HPDE6-E6E7 (cell line): ENCODE measurements around the gene ACACB.
A peak's percentile ranks its signal among the peaks of the same experiment; 100 is the strongest.

ENCODE experiments used
- DNase-seq: peaks from one replicate; pipeline ENCODE4 v3.0.0; 2011; ENCODE audit warnings: missing footprints; ENCODE audit errors: extremely low spot score

The ACACB gene

DNA sequence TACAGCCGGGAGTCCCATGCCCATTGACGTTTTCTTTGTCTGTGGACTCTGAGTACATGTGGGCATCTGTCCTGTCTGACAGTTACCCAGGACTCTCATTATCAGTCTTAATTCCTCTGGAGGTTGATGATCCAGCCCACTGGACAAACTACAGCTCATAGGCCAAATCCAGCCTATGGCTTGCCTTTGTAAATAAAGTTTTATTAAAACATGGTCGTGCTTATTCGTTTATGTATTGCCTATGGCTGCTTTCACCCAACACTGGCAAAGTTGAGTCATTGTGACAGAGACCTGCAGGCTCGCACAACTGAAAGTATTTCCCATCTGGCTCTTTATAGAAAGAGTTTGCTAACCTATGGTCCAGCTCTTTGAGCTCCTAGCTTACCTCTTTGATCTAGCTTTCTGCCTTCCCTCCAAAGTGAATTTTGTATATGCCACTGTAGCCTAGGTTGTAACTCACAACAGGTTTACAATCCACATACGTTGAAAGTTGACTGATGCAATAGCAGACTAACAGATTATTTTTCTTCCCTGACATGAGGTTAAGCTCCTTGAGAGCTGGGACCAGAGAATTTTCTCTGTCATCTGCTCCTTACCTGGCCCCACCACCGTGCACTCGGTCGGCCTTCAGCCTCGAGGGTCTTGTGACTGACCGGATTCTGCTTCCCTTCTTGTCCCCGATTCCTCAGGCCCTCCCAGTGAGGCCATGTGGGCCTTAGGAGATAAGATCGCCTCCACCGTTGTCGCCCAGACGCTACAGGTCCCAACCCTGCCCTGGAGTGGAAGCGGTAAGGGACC lies 57.3 kb downstream of the ACACB start:
- no peak for DNase-seq

DNA sequence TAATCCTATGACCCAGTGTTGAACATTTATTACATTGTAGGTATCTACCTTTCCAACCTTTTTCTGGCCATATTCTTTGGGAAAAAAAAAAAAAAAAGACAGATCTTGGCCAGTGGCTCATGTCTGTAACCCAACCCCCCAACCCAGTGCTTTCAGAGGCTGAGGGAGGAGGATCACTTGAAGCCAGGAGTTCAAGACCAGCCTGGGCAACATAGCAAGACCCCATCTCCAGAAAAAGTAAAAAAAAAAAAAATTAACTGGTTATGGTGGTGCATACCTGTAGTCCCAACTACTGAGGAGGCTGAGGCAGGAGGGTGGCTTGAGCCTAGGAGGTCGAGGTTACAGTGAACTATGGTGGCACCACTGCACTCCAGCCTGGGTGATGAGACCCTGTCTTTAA lies 58.1 kb downstream of the ACACB start:
- DNase-seq: no peak

DNA sequence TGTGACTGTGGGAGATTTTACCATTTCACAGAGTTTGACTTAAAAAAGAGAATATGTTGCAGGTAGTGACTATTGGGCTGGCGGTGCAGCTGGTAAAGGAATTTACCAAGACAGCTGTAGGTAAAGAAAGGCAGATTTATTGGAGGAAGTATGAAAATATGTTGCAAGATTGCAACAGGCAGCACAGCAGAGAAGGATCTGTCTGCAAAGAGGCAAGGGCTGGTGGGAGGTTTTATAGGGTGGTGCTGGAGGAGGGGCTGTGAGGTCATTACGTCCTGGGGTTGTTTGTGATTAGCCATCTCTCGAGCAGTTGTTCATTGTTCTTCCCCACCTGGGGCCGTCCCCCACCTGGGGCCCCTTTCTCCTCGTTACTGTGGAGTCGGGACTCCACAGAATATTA lies 62.1 kb downstream of the ACACB start:
- DNase-seq: no peak

DNA sequence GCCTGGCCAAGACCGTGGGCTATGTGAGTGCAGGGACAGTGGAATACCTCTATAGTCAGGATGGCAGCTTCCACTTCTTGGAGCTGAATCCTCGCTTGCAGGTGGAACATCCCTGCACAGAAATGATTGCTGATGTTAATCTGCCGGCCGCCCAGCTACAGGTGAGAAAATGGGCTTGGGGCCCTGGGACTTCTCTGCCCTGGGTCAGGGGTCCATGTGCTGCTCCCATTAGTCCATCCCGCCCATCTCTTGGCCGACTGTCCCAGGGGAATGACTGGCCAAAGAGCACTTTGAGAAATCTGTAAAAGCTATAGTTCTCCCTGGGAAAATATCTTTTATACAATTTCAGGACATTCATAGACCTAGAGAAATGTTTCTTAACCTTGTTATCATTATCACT lies 63.5 kb downstream of the ACACB start:
- DNase-seq: no peak

DNA sequence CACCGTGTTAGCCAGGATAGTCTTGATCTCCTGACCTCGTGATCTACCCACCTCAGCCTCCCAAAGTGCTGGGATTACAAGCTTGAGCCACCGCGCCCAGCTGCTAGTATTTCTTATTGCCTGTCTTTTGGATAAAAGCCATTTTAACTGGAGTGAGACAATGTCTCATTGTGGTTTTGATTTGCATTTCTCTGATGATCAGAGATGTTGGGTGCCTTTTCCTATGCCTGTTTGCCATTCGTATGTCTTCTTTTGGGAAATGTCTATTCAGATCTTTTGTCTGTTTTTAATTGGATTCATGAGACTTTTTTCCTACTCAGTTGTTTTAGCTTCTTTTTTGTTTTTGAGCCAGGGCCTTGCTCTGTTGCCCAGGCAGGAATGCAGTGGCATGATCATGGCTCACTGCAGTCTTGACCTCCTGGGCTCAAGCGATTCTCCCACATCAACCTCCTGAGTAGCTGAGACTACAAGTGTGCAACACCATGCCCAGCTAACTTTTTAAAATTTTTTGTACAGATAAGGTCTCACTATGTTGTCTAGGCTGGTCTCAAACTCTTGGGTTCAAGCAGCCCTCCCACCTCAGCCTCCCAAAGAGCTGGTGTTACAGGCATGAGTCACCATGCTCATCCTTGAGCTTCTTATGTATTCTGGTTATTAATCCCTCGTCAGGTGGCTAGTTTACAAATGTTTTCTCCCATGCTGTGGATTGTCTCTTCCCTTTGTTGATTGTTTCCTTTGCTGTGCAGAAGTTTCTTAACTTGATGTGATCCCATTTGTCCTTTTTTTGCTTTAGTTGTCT lies 65.9 kb downstream of the ACACB start:
- no peak for DNase-seq

DNA sequence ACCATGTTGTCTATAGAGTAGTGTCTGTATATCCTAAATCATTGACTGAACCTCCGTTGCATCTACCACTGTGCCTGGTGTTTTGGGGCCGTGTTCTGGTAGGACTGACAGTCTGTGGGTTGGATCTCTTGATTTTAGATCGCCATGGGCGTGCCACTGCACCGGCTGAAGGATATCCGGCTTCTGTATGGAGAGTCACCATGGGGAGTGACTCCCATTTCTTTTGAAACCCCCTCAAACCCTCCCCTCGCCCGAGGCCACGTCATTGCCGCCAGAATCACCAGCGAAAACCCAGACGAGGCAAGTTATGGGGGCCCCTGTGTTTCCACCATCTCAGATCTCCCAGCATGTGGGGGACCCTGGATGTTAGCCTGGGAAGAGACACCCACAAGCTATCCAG lies 69.1 kb downstream of the ACACB start:
- no peak for DNase-seq

DNA sequence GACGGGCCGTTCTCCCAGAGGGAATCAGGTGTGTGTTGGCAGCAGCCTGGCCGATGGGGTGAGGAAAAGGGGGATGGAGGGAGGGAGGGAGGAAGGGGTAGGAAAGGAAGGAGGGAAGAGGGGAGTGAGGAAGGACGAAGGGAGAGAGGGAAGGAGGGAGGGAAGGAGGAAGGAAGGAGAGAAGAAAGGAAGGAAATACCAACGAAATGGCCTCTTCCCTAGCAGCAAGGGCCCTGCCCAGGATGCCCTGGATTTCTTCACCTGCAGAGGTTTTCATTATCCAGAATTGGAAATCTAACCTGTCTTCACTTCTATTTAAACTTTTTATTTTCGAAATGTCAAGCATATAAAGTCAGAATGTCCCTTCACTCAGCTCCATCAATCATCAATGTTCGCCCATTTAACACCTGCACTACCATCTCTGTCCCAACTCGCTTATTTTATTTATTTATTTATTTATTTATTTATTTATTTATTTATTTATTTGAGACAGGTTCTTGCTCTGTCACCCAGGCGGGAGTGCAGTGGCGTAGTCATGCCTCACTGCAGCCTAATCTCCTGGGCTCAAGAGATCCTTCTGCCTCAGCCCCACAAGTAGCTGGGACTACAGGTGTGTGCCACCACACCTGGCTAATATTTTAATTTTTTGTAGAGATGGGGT lies 70.7 kb downstream of the ACACB start:
- no peak for DNase-seq

DNA sequence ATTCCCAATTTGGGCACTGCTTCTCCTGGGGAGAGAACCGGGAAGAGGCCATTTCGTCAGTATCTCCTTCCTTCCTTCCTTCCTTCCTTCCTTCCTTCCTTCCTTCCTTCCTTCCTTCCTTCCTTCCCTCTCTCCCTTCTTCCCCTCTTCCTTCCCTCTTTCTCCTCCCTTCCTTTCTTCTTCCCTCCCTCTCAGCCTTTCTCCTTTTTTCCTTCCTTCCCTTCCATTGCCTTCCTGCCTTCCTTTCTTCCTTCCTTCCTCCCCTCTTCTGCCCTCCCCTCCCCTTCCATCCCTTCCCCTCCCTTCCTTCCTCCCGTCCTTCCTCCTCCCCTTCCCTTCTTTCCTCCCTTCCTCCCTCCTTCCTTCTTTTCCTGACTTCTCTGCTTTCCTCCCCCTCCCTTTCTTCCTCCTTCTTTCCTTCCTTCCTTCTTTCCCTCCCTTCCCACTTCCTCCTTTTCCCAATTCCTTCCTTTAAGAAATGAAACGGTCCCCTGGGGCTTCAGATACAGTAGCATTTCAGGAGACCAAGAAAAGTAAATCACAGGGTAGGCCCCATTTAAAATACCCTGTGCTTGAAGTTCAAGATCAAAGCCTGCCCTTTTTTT lies 71.8 kb downstream of the ACACB start:
- DNase-seq: no peak

DNA sequence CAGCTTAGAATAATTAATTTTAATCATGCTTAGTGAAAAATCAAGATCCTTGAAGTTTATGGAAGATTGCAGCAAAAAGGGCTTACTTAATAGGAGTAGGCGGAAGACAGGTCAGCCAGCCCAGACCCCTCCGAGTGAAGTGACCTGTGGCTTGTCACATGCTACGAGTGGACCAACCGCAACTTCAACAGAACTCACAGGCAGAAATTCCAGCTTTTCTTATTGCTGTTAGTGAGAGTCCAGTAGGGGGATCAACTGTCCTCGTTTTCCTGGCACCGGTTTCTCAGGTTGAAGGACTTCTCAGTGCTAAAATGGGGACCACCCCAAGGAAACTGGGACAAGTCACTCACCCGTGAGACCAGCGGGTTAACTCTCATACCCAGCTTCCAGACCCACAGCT lies 72.9 kb downstream of the ACACB start:
- DNase-seq: no peak

DNA sequence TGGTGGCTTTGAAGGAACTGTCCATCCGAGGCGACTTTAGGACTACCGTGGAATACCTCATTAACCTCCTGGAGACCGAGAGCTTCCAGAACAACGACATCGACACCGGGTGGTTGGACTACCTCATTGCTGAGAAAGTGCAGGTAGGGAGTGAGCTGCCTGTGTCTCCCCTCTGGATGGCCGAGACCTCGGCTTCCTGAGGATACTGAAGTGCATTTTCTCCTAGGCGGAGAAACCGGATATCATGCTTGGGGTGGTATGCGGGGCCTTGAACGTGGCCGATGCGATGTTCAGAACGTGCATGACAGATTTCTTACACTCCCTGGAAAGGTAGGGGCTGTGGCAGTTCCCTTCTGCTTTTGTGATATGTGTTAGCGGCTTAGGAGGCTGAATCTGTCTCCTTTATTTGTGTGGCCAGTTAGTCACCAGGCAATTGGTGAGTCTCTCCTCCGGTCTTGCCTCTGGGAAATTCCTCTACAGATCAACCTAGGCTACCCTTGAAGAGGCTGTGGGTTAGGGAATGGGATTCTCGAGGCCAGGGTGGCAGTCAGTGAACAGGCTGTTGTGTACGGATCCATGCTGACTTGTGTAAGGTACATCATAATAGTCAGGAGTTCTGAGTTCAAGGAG lies 75.3 kb downstream of the ACACB start:
- peak; percentile 25 for DNase-seq

DNA sequence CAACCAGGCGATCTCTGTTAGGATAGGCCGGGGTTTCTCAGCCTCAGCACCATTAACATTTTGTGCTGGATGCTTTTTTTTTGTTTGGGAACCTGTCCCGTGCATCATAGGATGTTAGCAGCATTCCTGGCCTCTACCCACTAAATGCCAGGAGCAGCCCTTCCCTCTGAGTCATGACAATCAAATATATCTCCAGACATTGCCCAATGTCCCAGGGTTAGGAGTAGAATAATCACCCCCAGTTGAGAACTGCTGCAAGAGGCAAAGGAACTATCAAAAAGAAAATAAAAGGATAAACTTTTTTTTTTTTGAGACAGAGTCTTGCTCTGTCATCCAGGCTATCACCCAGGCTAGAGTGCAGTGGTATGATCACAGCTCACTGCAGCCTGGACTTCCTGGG lies 76.0 kb downstream of the ACACB start:
- DNase-seq: peak; percentile 23

DNA sequence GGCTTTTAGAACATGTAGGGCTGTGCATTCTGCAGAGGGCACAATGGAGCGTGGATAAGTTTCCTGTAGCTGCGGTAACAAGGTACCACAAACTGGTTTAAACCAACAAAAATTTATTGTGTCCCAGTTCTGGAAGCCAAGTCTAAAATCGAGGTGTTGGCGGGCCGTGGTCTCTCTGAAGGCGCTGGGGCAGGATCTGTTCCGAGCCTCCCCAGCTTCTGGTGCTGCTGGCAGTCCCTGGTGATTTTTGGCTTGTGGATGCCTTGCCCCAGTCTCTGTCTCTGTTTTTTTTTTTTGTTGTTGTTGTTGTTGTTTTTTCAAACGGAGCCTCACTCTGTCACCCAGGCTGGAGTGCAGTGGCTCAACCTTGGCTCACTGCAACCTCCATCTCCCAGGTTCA lies 77.5 kb downstream of the ACACB start:
- DNase-seq: no peak

DNA sequence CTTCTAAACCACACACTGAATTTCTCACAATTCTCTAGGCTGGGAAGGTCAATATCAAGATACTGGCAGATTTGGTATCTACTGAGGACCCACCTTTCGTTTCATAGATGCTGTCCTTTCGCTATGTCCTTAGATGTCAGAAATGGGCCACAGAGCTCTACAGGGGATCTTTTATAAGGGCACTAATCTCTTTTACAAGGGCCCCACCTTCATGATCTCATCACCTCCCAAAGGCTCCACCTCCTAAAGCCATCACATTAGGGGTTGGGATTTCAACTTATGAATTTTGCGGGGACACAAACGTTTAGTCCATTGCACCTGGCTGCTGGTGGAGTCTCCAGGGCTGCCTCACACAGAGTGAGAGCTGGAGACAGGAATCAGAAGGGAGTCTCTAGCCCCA lies 79.9 kb downstream of the ACACB start:
- DNase-seq: no peak

DNA sequence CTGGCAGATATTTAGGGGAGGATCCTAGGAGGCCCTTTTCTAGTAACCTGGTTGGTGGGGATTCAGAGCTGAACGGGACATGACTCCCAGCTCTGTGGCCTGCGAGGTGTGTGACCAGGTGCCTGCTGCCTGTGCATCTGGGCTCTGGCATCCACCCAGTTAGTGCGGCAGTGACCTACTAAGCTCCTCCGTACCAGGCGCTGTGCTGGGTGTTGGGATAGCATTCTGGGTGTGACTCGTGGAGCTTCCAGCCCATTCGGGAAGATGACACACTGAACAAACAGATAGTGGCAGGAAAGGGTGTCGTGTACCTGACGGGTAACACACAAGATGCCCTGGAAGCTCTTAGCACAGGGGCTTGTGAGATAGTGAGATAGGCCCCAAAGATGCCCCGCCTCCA lies 80.9 kb downstream of the ACACB start:
- DNase-seq: no peak

DNA sequence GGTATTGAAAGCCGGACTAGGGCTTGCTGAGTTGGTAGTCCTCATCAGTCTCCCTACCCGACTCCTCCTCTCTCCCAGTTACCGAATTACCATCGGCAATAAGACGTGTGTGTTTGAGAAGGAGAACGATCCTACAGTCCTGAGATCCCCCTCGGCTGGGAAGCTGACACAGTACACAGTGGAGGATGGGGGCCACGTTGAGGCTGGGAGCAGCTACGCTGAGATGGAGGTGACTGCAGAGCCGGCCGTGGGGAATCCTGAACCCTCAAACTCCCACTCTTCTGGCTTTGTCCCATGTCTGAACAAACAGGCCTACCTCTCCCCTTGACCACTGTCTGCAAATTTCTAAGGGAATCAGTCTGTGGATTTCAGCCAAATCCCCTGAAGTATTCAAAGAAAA lies 82.9 kb downstream of the ACACB start:
- DNase-seq: no peak

DNA sequence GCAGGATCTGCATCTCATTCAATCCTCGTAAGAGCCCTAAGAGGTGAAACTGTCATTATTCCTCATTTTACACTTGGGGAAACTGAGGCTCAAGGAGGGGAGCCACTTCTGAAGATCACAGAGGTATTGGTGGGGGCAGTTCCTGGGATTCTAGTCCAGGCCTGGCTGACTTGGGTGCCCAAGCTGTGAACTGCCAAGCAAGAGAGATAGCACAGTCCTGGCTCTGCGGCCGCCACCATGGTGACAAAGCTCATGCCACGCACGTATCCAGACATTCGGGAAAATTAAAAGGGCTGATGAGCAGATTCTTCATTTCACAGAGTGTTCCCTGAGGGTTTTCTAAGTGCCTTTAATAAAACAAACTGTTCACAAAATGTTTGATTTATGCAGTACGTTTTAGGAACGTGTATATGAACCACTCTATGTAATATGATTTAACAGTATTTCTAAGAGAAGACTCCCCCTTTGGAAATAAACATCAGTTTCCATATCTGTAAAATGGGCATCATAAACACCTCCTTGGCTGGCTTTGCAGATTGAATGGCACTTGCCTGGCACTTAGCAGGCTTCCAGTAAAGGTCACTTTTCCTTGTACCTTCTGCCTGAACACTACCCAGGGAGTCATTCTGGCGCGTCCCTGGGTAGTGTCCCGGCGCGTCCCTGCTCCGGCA lies 84.6 kb downstream of the ACACB start:
- DNase-seq: no peak

DNA sequence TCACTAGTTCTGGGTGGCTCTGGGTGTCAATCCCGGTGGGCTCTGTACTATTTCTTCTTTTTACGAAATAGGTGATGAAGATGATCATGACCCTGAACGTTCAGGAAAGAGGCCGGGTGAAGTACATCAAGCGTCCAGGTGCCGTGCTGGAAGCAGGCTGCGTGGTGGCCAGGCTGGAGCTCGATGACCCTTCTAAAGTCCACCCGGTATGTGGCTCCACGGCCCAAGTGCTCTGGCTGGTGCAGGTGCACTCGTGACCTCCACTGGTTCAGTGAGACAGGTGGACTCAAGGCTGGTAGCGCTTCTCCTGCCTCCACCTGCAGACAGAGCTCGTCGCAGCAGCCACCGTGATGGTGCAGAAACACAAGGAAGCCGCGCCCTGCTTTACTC lies 85.1 kb downstream of the ACACB start:
- no peak for DNase-seq

DNA sequence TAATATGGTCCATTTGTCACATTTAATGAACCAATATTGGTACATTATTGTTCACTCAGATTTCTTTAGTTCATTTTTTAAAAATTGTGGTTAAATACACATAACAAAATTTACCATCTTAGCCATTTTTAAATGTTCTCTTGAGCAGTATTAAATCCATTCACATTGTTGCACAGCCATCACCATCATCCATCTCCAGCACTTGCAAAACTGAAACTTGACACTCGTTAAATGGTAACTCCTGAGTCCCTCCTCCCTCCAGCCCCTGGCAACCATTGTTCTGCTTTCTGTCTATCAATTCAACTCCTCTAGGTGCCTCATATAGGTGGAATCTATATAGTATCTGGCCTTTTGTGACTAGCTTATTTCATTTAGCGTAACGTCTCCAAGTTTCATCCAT lies 86.4 kb downstream of the ACACB start:
- DNase-seq: no peak

DNA sequence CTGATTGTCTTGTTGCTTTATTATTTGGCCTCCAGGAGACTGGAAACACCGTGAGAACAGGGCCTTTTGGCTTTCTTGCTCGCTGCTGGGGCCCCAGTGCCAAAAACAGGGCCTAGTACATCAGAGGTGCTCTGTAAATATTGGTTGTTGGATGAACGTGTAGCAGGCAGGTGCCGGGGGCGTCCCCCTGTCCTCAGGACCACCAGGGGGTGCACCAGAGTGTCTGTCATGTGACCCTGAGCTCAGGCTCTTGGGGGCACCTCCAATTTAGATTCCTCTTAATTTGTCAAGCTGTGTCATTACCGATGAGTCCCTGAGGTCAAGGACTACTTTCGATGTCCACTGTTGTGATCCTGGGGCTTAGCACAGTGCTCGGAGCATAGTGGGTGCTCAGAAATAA lies 87.1 kb downstream of the ACACB start:
- no peak for DNase-seq

DNA sequence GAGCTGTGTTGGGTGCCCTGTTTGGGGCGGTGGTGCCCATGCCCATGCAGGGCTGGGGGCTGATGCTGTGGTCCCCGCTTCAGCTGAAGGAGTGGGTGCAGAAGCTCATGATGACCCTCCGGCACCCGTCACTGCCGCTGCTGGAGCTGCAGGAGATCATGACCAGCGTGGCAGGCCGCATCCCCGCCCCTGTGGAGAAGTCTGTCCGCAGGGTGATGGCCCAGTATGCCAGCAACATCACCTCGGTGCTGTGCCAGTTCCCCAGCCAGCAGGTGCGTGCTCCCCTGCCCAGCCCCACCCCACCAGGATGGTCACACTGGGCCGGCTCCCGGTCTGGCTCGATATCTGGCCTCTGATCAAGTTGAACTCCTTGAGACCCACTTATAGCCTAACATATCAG lies 92.7 kb downstream of the ACACB start:
- no peak for DNase-seq

DNA sequence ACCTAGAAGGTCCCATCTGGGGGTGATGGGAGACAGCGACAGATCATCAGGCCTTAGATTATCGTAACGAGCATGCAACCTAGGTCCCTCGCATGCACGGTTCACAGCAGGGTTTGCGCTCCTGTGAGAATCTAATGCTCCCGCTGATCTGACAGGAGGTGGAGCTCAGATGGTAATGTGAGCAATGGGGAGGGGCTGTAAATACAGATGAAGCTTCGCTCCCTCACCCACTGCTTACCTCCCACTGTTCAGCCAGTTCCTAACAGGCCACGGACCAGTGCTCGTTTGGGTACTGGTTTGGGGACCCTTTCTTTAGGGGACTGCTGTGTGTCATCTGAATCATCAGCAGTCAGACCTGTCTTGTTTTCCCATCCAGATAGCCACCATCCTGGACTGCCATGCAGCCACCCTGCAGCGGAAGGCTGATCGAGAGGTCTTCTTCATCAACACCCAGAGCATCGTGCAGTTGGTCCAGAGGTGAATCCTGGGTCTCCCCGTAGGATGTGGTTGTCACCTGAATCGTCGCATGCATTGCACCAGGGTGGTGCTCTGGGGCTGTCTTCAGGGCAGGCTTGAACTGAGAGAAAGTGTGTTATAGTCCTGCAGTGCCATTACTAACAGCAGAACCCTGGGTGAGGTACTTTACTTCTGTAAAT lies 96.2 kb downstream of the ACACB start:
- no peak for DNase-seq
